Trophoblast cell (in vitro differentiated cells and primary cell): ENCODE results near the gene RPL36.

Source experiments
- DNase-seq, 2 donors: peaks; one replicate each; pipeline ENCODE4 v3.0.0-alpha.2; 2016
- H2AFZ ChIP-seq: 2 replicates; pipeline ENCODE4 v1.6.1; 2013; ENCODE audit warnings: low read length, moderate library complexity, mild to moderate bottlenecking; ENCODE audit not compliant: insufficient read depth, poor library complexity
- H2AK5ac ChIP-seq: 2 replicates; pipeline ENCODE4 v1.6.1; 2013; ENCODE audit warnings: mild to moderate bottlenecking, low read length
- H2BK120ac ChIP-seq: 2 replicates; pipeline ENCODE4 v1.6.1; 2013; ENCODE audit warnings: low read length, mild to moderate bottlenecking, moderate library complexity; ENCODE audit not compliant: insufficient read depth, poor library complexity
- H2BK12ac ChIP-seq: 2 replicates; pipeline ENCODE4 v1.6.1; 2013; ENCODE audit warnings: mild to moderate bottlenecking, low read length, moderate library complexity
- H2BK5ac ChIP-seq: 2 replicates; pipeline ENCODE4 v1.6.1; 2013; ENCODE audit warnings: low read length, low read depth, moderate library complexity, mild to moderate bottlenecking; ENCODE audit not compliant: poor library complexity
- H3K14ac ChIP-seq: 2 replicates; pipeline ENCODE4 v1.6.1; 2013; ENCODE audit warnings: mild to moderate bottlenecking, low read length
- H3K18ac ChIP-seq: 2 replicates; pipeline ENCODE4 v1.6.1; 2013; ENCODE audit warnings: mild to moderate bottlenecking, low read length
- H3K23ac ChIP-seq: 2 replicates; pipeline ENCODE4 v1.6.1; 2013; ENCODE audit warnings: low read length
- H3K27ac ChIP-seq: 2 replicates; pipeline ENCODE4 v1.5.1; 2013; ENCODE audit warnings: low read depth, mild to moderate bottlenecking, inconsistent platforms, low read length, moderate library complexity
- H3K27me3 ChIP-seq: 2 replicates; pipeline ENCODE4 v1.6.1; 2013; ENCODE audit warnings: inconsistent platforms, mild to moderate bottlenecking, low read length, moderate library complexity; ENCODE audit not compliant: insufficient read depth
- H3K36me3 ChIP-seq, 2 experiments: 1 replicate in 1 of 2; 2 replicates in 1 of 2; pipeline ENCODE4 v1.6.1; 2013; ENCODE audit warnings: low read length in 2 of 2, mild to moderate bottlenecking in 2 of 2, moderate library complexity in 1 of 2; ENCODE audit not compliant: insufficient read depth in 2 of 2, control insufficient read depth in 1 of 2
- H3K4ac ChIP-seq: 2 replicates; pipeline ENCODE4 v1.6.1; 2013; ENCODE audit warnings: low read depth, mild to moderate bottlenecking, low read length, moderate library complexity
- H3K4me1 ChIP-seq, 2 experiments: 1 replicate in 1 of 2; 2 replicates in 1 of 2; pipeline ENCODE4 v1.6.1; 2013; ENCODE audit warnings: low read length in 2 of 2, mild to moderate bottlenecking in 2 of 2, moderate library complexity in 1 of 2; ENCODE audit not compliant: insufficient read depth in 2 of 2, control insufficient read depth in 1 of 2
- H3K4me2 ChIP-seq: 2 replicates; pipeline ENCODE4 v1.6.1; 2013; ENCODE audit warnings: inconsistent platforms, mild to moderate bottlenecking, low read length, moderate library complexity
- H3K4me3 ChIP-seq: 2 replicates; pipeline ENCODE4 v1.5.1; 2013; ENCODE audit warnings: mild to moderate bottlenecking, low read depth, low read length, inconsistent platforms
- H3K79me1 ChIP-seq: one replicate; pipeline ENCODE4 v1.6.1; 2013; ENCODE audit warnings: low read length
- H3K79me2 ChIP-seq: 2 replicates; pipeline ENCODE4 v1.6.1; 2013; ENCODE audit warnings: low read length, mild to moderate bottlenecking; ENCODE audit not compliant: control insufficient read depth, insufficient read depth, poor library complexity
- H3K9ac ChIP-seq: 2 replicates; pipeline ENCODE4 v1.6.1; 2013; ENCODE audit warnings: mild to moderate bottlenecking, low read length
- H3K9me3 ChIP-seq: 2 replicates; pipeline ENCODE4 v1.6.1; 2013; ENCODE audit warnings: low read depth, mild to moderate bottlenecking, control low read depth, inconsistent platforms, low read length; ENCODE audit not compliant: insufficient read depth
- H4K12ac ChIP-seq: 2 replicates; pipeline ENCODE4 v1.6.1; 2013; ENCODE audit warnings: low read depth, mild to moderate bottlenecking, low read length, moderate library complexity
- H4K8ac ChIP-seq: 2 replicates; pipeline ENCODE4 v1.6.1; 2013; ENCODE audit warnings: low read depth, mild to moderate bottlenecking, low read length, moderate library complexity
- H4K91ac ChIP-seq: one replicate; pipeline ENCODE4 v1.6.1; 2013; ENCODE audit warnings: low read depth, mild to moderate bottlenecking, low read length, moderate library complexity
- WGBS: extraction: QIAGEN DNeasy Blood & Tissue Kit; methylation state at CpG from one replicate; pipeline ENCODE4 v1.1.7; 2013; ENCODE audit warnings: missing lambda C conversion rate; ENCODE audit not compliant: insufficient read length, insufficient coverage; ENCODE audit errors: extremely low coverage; 5-methylcytosine and 5-hydroxymethylcytosine counted together

Gene RPL36

DNA sequence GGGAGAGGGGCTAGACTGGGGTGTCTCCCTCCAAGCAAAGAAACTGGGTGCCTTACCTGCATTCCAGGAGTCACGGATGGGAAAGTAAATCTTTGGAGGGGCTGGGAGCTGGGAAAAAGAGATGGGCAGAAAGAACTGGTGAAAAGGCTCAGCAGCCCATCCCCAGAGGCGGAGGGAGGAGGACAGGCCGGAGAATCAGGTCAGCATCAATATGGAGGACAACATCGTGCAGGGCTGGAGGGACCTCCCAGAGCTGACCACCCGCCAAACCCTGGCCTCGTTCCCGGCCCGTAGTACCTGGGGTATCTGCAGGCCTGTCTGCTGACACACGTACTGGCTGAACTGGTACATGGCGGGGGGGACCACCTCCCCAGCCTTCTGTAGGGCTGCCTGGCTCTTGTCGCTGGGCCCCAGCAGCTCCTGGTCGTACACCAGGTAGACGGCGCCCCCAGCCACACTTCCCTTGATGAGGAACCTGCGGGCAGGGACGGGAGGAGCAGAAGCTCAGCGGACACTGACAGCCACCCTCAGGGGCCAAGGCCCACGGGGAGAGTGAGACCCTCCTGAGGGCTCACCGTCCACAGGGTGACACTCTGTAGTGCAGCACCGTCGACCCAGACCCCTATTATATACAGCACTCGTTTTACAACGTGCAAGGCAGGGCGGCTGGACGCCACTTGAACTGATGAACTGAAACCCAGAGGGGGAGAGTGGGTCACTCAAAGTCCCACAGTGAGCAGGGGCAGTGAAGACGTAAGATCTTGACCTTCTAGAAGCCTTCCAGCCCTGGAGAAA, 10.6 kb upstream of the RPL36 start:
- Histone ChIP-seq H3K18ac (peak overlapping the region; percentile 63), H2BK12ac (no peak overlapping the region), H4K91ac (peak overlapping the region; percentile 74), H3K79me1 (peaks cover 12% of the 10 kb centered on the region), H3K79me2 (peaks cover 12% of the 10 kb centered on the region), H3K36me3 (peaks cover 6 to 9% of the 10 kb centered on the region in 2 experiments), H3K9ac (peak overlapping the region; percentile 80), H2BK120ac (no peak overlapping the region), H3K4ac (peak overlapping the region; percentile 50), H2AFZ (peak overlapping the region; percentile 74), H2BK5ac (peak overlapping the region; percentile 16), H3K4me3 (peak overlapping the region; percentile 85), H3K23ac (no peak overlapping the region), H3K4me2 (peak overlapping the region; percentile 71), H3K4me1 (peaks cover 13 to 15% of the 10 kb centered on the region in 2 experiments), H4K12ac (peak overlapping the region; percentile 67), H3K27ac (no peak overlapping the region), H4K8ac (peak overlapping the region; percentile 79), H3K27me3 (no peaks in the 10 kb centered on the region), H2AK5ac (peak overlapping the region; percentile 80), H3K9me3 (no peaks in the 10 kb centered on the region), H3K14ac (peak overlapping the region; percentile 81)
- no CpG with 5 or more reads among the region's 26 CpGs for WGBS
- DNase-seq: peak in 1 of 2 donors; percentile 37

DNA sequence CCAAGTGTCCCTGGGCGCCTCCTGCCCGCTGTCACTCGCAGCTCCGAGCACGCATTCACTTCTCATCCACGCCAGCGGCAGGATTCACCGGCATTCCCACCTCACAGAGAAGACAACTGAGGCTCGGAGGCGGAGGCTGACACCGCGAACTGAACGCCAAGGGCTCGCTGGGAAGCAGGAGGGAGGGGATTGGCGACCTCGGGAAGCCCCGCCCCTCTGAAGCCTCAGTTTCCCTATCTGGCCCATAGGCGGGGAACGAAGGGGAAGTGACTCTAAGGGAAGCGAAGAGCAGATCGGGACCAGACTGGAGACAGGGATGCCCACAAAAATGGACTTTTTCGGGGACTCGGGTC, 10.0 kb upstream of the RPL36 start:
- peak overlapping the region; percentile 63 for H3K18ac ChIP-seq
- H4K8ac ChIP-seq: peak overlapping the region; percentile 79
- H2BK12ac ChIP-seq: no peak overlapping the region
- H2AK5ac ChIP-seq: peak overlapping the region; percentile 80
- H2AFZ ChIP-seq: peak overlapping the region; percentile 74
- peak overlapping the region; percentile 50 for H3K4ac ChIP-seq
- no peak overlapping the region for H3K27ac ChIP-seq
- peak in 1 of 2 donors; percentile 40 for DNase-seq
- H2BK120ac ChIP-seq: peak overlapping the region; percentile 16
- H3K23ac ChIP-seq: no peak overlapping the region
- H4K12ac ChIP-seq: peak overlapping the region; percentile 67
- H3K14ac ChIP-seq: peak overlapping the region; percentile 81
- peaks cover 13 to 15% of the 10 kb centered on the region in 2 experiments for H3K4me1 ChIP-seq
- peaks cover 12% of the 10 kb centered on the region for H3K79me1 ChIP-seq
- H3K4me2 ChIP-seq: peak overlapping the region; percentile 71
- H3K9me3 ChIP-seq: no peaks in the 10 kb centered on the region
- peaks cover 6 to 9% of the 10 kb centered on the region in 2 experiments for H3K36me3 ChIP-seq
- H4K91ac ChIP-seq: peak overlapping the region; percentile 74
- H3K4me3 ChIP-seq: peak overlapping the region; percentile 85
- peak overlapping the region; percentile 5 for H2BK5ac ChIP-seq
- H3K27me3 ChIP-seq: no peaks in the 10 kb centered on the region
- WGBS: no CpG with 5 or more reads among the region's 23 CpGs
- H3K79me2 ChIP-seq: peaks cover 12% of the 10 kb centered on the region
- H3K9ac ChIP-seq: peak overlapping the region; percentile 80

DNA sequence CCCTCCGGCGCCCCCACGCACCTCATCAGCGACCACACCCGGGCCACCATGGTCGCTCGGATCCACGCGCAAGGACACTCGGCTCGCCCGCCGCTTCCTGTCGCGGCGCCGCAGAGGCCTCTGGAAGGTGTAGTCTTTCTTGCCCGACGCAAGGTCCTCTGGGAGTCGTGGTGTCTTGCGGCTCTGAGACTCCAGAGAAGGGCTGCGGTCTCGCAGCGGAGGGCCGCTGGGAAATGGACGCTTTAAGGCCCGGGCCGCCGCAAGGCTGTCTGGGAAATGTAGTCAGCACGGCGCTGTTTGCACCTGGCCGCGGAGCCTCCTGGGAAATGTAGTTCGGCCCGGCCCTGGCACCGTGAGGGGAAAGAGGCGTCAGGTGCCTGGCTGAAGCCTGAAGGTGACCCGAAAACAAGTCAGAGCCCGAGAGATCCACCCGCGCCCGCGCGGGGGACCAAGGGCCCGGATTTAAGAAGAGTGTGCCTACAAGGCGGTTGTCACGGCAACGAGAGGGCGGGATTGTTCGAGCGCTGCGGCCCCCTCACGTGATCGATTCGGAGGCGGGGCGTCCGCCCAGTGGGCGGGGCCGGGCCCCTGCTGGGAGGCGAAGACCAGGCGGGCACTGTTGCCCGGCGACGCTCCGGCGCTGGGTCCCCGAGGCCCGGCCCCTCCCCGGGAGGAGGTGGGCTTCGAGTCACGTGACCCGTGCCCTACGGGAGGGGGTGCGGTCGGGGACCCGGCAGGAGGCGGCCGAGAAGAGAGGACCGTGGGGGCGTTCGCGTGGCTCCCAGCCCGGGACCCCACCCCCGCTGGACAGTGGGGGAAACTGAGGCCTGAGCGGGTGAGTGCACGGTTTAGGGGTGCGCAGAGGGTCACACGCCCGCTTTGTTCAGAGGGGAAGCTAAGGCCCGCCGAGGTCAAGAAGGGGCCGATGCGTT, 9.4 kb upstream of the RPL36 start, which contains the start of the genes HSD11B1L and MICOS13:
Gene HSD11B1L (plus strand): TSS at position 591 of the 932 bp plus-strand sequence. CDS start 3,806 bp downstream, outside the sequence.
Gene MICOS13 (minus strand): TSS at position 80 of the 932 bp plus-strand sequence. CDS start 30 bp downstream, at position 50.
- peak; percentile 99 for DNase-seq
- Histone ChIP-seq H3K23ac (no peak within 1 kb of the TSS), H3K27me3 (no peaks in the 10 kb centered on the region), H3K36me3 (peaks cover 6 to 9% of the 10 kb centered on the region in 2 experiments), H2BK5ac (peak within 1 kb of the TSS; percentile 91), H3K79me1 (peaks cover 12% of the 10 kb centered on the region), H2AK5ac (peak within 1 kb of the TSS; percentile 80), H3K9ac (peak within 1 kb of the TSS; percentile 82), H3K79me2 (peaks cover 12% of the 10 kb centered on the region), H3K4me3 (peak within 1 kb of the TSS; percentile 85), H2BK12ac (peak within 1 kb of the TSS; percentile 83), H3K18ac (peak within 1 kb of the TSS; percentile 94), H4K8ac (peak within 1 kb of the TSS; percentile 92), H3K14ac (peak within 1 kb of the TSS; percentile 81), H2AFZ (peak within 1 kb of the TSS; percentile 92), H4K12ac (peak within 1 kb of the TSS; percentile 91), H3K27ac (peak within 1 kb of the TSS; percentile 59), H3K9me3 (no peaks in the 10 kb centered on the region), H4K91ac (peak within 1 kb of the TSS; percentile 85), H3K4me1 (peaks cover 13 to 15% of the 10 kb centered on the region in 2 experiments), H2BK120ac (peak within 1 kb of the TSS; percentile 81), H3K4me2 (peak within 1 kb of the TSS; percentile 88), H3K4ac (peak within 1 kb of the TSS; percentile 50)
- no CpG with 5 or more reads among the region's 94 CpGs for WGBS
